ENCODE measurements around the gene RNF13.

DNA sequence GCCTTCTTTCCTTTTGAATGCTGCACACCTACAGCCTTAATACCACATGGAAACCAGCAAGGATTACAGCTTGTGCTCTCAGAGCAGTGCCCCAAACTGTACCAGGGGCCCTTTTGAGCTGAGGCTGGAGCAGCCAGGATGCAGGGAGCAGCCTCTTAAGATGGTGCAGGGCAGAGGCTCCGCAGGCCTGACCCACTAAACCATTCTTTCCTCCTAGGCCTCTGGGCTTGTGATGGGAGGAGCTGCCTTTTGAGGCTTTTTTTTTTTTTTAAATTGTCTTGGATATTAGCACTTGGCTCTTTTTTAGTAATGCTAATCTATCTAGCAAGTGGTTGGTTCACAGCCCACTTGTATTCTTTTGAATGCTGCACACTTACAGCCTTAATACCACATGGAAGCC lies 120.0 kb downstream of the RNF13 start:
- TF ChIP-seq CREB1 (CRISPR knock-in tag; IDR thresholded peaks at IDR 0.05) (no peak), ZNF232 (CRISPR knock-in tag; IDR thresholded peaks at IDR 0.05) (no peak), NR1H2 (CRISPR knock-in tag; IDR thresholded peaks at IDR 0.05) (no peak), ZNF138 (CRISPR knock-in tag; conservative IDR thresholded peaks at IDR 0.05) (no peak), ZBTB21 (CRISPR knock-in tag; IDR thresholded peaks at IDR 0.05; ENCODE audit: borderline replicate concordance) (no peak), GABPB1 (CRISPR knock-in tag; IDR thresholded peaks at IDR 0.05) (no peak), TEAD4 (CRISPR knock-in tag; IDR thresholded peaks at IDR 0.05) (no peak), FOXK1 (CRISPR knock-in tag; IDR thresholded peaks at IDR 0.05) (no peak), FOXP1 (CRISPR knock-in tag; IDR thresholded peaks at IDR 0.05; ENCODE audit: borderline replicate concordance) (no peak)
- TF ChIP-seq, protein P1, sequence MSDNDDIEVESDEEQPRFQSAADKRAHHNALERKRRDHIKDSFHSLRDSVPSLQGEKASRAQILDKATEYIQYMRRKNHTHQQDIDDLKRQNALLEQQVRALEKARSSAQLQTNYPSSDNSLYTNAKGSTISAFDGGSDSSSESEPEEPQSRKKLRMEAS (CRISPR knock-in tag; IDR thresholded peaks at IDR 0.05) = no peak
- TF ChIP-seq, protein P2, sequence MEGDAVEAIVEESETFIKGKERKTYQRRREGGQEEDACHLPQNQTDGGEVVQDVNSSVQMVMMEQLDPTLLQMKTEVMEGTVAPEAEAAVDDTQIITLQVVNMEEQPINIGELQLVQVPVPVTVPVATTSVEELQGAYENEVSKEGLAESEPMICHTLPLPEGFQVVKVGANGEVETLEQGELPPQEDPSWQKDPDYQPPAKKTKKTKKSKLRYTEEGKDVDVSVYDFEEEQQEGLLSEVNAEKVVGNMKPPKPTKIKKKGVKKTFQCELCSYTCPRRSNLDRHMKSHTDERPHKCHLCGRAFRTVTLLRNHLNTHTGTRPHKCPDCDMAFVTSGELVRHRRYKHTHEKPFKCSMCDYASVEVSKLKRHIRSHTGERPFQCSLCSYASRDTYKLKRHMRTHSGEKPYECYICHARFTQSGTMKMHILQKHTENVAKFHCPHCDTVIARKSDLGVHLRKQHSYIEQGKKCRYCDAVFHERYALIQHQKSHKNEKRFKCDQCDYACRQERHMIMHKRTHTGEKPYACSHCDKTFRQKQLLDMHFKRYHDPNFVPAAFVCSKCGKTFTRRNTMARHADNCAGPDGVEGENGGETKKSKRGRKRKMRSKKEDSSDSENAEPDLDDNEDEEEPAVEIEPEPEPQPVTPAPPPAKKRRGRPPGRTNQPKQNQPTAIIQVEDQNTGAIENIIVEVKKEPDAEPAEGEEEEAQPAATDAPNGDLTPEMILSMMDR (IDR thresholded peaks at IDR 0.05) = no peak
- TF ChIP-seq, protein P3, sequence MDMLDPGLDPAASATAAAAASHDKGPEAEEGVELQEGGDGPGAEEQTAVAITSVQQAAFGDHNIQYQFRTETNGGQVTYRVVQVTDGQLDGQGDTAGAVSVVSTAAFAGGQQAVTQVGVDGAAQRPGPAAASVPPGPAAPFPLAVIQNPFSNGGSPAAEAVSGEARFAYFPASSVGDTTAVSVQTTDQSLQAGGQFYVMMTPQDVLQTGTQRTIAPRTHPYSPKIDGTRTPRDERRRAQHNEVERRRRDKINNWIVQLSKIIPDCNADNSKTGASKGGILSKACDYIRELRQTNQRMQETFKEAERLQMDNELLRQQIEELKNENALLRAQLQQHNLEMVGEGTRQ (CRISPR knock-in tag; IDR thresholded peaks at IDR 0.05) = no peak
- TF ChIP-seq, protein P4, sequence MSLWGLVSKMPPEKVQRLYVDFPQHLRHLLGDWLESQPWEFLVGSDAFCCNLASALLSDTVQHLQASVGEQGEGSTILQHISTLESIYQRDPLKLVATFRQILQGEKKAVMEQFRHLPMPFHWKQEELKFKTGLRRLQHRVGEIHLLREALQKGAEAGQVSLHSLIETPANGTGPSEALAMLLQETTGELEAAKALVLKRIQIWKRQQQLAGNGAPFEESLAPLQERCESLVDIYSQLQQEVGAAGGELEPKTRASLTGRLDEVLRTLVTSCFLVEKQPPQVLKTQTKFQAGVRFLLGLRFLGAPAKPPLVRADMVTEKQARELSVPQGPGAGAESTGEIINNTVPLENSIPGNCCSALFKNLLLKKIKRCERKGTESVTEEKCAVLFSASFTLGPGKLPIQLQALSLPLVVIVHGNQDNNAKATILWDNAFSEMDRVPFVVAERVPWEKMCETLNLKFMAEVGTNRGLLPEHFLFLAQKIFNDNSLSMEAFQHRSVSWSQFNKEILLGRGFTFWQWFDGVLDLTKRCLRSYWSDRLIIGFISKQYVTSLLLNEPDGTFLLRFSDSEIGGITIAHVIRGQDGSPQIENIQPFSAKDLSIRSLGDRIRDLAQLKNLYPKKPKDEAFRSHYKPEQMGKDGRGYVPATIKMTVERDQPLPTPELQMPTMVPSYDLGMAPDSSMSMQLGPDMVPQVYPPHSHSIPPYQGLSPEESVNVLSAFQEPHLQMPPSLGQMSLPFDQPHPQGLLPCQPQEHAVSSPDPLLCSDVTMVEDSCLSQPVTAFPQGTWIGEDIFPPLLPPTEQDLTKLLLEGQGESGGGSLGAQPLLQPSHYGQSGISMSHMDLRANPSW (CRISPR knock-in tag; conservative IDR thresholded peaks at IDR 0.05; ENCODE audit: low read depth) = no peak
- TF ChIP-seq, protein P5, sequence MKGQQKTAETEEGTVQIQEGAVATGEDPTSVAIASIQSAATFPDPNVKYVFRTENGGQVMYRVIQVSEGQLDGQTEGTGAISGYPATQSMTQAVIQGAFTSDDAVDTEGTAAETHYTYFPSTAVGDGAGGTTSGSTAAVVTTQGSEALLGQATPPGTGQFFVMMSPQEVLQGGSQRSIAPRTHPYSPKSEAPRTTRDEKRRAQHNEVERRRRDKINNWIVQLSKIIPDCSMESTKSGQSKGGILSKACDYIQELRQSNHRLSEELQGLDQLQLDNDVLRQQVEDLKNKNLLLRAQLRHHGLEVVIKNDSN (CRISPR knock-in tag; IDR thresholded peaks at IDR 0.05) = no peak

All from WTC11 (cell line).